Panc1 (cell line): ENCODE results near the gene GNPDA2. TPM values are rescaled to one million over a fixed set of nuclear protein-coding genes. Genes with fewer than 3 reads are reported as not detected.

Experiments
- ATAC-seq: fragments of 200-7000 bp; cut with Tn5 transposase; 2 replicates; pipeline ENCODE4 v1.9.1; 2020; ENCODE audit warnings: mild to moderate bottlenecking, moderate library complexity
- BruUV-seq: library from RNA; stranded (reverse); fragments of 400-500 nt; replicated peaks from 2 replicates; lab custom pipeline; 2021; lab: Mats Ljungman, UMichigan
- CTCF ChIA-PET: fragments of 300-600 bp; sonication (Branson Sonifier 250); formaldehyde crosslinking; loops from one replicate; lab custom pipeline; 2022; ENCODE audit warnings: antibody characterized with exemption; lab: Charles Lee
- POLR2A ChIA-PET: fragments of 300-600 bp; sonication (Branson Sonifier 250); formaldehyde crosslinking; loops from one replicate; lab custom pipeline; 2022; ENCODE audit warnings: antibody characterized with exemption; lab: Charles Lee
- DNase-seq: peaks from one replicate; pipeline ENCODE4 v3.0.0-alpha.2; 2010; ENCODE audit warnings: low read depth, low spot score
- H3K27ac ChIP-seq: 2 replicates; pipeline ENCODE4 v1.5.1; 2011; ENCODE audit warnings: mild to moderate bottlenecking, low read length, inconsistent platforms
- H3K27me3 ChIP-seq: fragments of 200-500 bp; sonication (Bioruptor generic); 2 replicates; pipeline ENCODE4 v1.6.0; 2014; ENCODE audit warnings: low read length, inconsistent platforms; ENCODE audit not compliant: control insufficient read depth, insufficient read depth
- H3K36me3 ChIP-seq: fragments of 200-500 bp; sonication (Bioruptor generic); 2 replicates; pipeline ENCODE4 v1.5.1; 2014; ENCODE audit warnings: inconsistent platforms, mild to moderate bottlenecking, low read length, moderate library complexity; ENCODE audit not compliant: control insufficient read depth, insufficient read depth
- H3K4me1 ChIP-seq: 2 replicates; pipeline ENCODE4 v1.5.1; 2011; ENCODE audit warnings: inconsistent platforms, mild to moderate bottlenecking, low read length, moderate library complexity; ENCODE audit not compliant: control insufficient read depth, insufficient read depth
- H3K4me3 ChIP-seq, 2 experiments: 2 replicates each; pipeline ENCODE4 v1.5.1; 2011 to 2012; ENCODE audit warnings: low read depth in 2 of 2, low read length in 2 of 2, mild to moderate bottlenecking in 2 of 2, inconsistent platforms in 1 of 2, moderate library complexity in 1 of 2
- H3K9me3 ChIP-seq: fragments of 200-500 bp; sonication (Bioruptor generic); 2 replicates; pipeline ENCODE4 v1.5.1; 2014; ENCODE audit warnings: low read depth, mild to moderate bottlenecking, inconsistent platforms, low read length, moderate library complexity; ENCODE audit not compliant: control insufficient read depth, insufficient read depth
- POLR2AphosphoS5 ChIP-seq: IDR thresholded peaks from 2 replicates; pipeline ENCODE4 v1.6.1; 2012; ENCODE audit warnings: mild to moderate bottlenecking, low read depth, low read length, moderate library complexity
- REST ChIP-seq, 2 experiments: IDR thresholded peaks; 2 replicates each; pipeline ENCODE4 v1.6.1; 2011 to 2012; ENCODE audit warnings: low read depth in 2 of 2, control low read depth in 1 of 2, low read length in 1 of 2, mild to moderate bottlenecking in 1 of 2, moderate library complexity in 1 of 2; ENCODE audit not compliant: insufficient read depth in 1 of 2
- SIN3A ChIP-seq: IDR thresholded peaks from 2 replicates; pipeline ENCODE4 v1.6.1; 2012; ENCODE audit warnings: low read depth, mild to moderate bottlenecking, low read length, moderate library complexity, borderline replicate concordance; ENCODE audit not compliant: insufficient read depth
- TCF7L2 ChIP-seq: IDR thresholded peaks from 2 replicates; pipeline ENCODE4 v1.6.1; 2011; ENCODE audit warnings: mild to moderate bottlenecking, low read depth, low read length, inconsistent platforms
- in situ Hi-C: cut with HindIII; loops from 2 replicates; pipeline ENCODE4 v1.10.0; 2016; ENCODE audit warnings: low sequenced_read_pairs, low pct_unique_long_range_greater_than_20kb
- intact Hi-C: fragments of 100-400 bp; cut with micrococcal nuclease; formaldehyde crosslinking; loops from one replicate; pipeline ENCODE4 v1.10.0; 2022; ENCODE audit not compliant: unreplicated experiment
- total RNA-seq: library from RNA; stranded (reverse); gene quantifications from one replicate; pipeline ENCODE4 v1.2.1, GENCODE V29; 2021; ENCODE audit not compliant: unreplicated experiment
- TF ChIP-seq, protein P1 (sequence below): fragments of 450-650 bp; IDR thresholded peaks from 2 replicates; pipeline ENCODE4 v1.5.1; 2017; ENCODE audit warnings: mild to moderate bottlenecking

Gene GNPDA2
- total RNA-seq, 1 experiment from 2014 or later, result 17.9 TPM

- in situ Hi-C loops, result no loop called here
- ChIA-PET POLR2A (no interaction called here), CTCF (no interaction called here)
- Histone ChIP-seq H3K27ac (no peak overlapping the region), H3K36me3 (no peaks in the 10 kb centered on the region), H3K27me3 (no peaks in the 10 kb centered on the region), H3K4me1 (no peaks in the 10 kb centered on the region), H3K9me3 (no peaks in the 10 kb centered on the region), H3K4me3 (no peak overlapping the region)
- TF ChIP-seq SIN3A (no peak), POLR2AphosphoS5 (no peak), REST (IDR thresholded peaks at IDR 0.05; ENCODE audit: insufficient read depth in 1 of 2, low read depth in 2 of 2, low read length in 1 of 2) (no peak), TCF7L2 (no peak)
- TF ChIP-seq, protein P1, sequence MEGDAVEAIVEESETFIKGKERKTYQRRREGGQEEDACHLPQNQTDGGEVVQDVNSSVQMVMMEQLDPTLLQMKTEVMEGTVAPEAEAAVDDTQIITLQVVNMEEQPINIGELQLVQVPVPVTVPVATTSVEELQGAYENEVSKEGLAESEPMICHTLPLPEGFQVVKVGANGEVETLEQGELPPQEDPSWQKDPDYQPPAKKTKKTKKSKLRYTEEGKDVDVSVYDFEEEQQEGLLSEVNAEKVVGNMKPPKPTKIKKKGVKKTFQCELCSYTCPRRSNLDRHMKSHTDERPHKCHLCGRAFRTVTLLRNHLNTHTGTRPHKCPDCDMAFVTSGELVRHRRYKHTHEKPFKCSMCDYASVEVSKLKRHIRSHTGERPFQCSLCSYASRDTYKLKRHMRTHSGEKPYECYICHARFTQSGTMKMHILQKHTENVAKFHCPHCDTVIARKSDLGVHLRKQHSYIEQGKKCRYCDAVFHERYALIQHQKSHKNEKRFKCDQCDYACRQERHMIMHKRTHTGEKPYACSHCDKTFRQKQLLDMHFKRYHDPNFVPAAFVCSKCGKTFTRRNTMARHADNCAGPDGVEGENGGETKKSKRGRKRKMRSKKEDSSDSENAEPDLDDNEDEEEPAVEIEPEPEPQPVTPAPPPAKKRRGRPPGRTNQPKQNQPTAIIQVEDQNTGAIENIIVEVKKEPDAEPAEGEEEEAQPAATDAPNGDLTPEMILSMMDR, result no peak
- ATAC-seq (no peak), DNase-seq (no peak)
- BruUV-seq, result no TSS peak
- intact Hi-C loops, result loop anchor here (10.0 kb wide), 1 partner anchor 678 kb away; no protein-coding TSS in a partner anchor
Measured at GRCh38 chr4:44766453-44766852, 40.1 kb upstream of the GNPDA2 start.

DNA sequence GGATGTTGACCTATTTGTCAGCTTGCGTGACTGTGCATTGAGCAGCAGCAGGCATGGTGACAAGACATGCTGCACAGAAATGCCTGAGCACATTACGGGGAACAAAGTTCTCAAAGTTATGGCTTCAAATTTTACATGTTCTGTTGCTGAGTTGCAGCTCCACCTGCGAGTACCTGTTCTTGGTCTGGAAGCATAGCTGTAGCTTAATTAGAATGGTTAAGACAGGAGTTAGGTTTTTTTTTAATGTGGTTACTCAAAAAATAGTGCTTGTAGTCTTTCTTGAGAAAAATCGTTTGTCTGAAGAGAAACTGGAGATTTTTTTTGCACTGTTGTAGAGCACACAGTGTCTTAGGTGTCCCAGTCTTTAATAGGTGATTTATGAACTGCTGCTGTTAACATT, 38.8 kb upstream of the GNPDA2 start:
- ATAC-seq (no peak), DNase-seq (no peak)
- in situ Hi-C loops, result no loop called here
- intact Hi-C loops, result loop anchor here (10.0 kb wide), 1 partner anchor 680 kb away; no protein-coding TSS in a partner anchor
- TF ChIP-seq SIN3A, result no peak
- no peak for TF ChIP-seq REST (IDR thresholded peaks at IDR 0.05; ENCODE audit: insufficient read depth in 1 of 2, low read depth in 2 of 2, low read length in 1 of 2)
- TF ChIP-seq, protein P1, result no peak
- no peak for TF ChIP-seq TCF7L2
- TF ChIP-seq POLR2AphosphoS5, result no peak
- Histone ChIP-seq H3K27ac (no peak overlapping the region), H3K27me3 (no peaks in the 10 kb centered on the region), H3K4me1 (no peaks in the 10 kb centered on the region), H3K4me3 (no peak overlapping the region), H3K9me3 (no peaks in the 10 kb centered on the region), H3K36me3 (no peaks in the 10 kb centered on the region)
- BruUV-seq, result no TSS peak
- POLR2A ChIA-PET, result no interaction called here
- CTCF ChIA-PET, result no interaction called here
